Gastrocnemius medialis (tissue), 4 donors: Measurements from ENCODE around the gene ZNF804A. TPM values are rescaled to one million over a fixed set of nuclear protein-coding genes. Genes with fewer than 3 reads are reported as not detected.

Source experiments
- ATAC-seq, 2 donors: fragments of 150-250 bp; one replicate each; pipeline ENCODE4 v1.9.1; 2016
- DNase-seq, 2 donors: peaks; one replicate each; pipeline ENCODE4 v3.0.0-alpha.2; 2019
- H3K27ac ChIP-seq, 4 donors: fragments of 200-600 bp; sonication (generic); 1 replicate in 1 of 4; 2 replicates in 3 of 4; pipeline ENCODE4 v1.5.1; 2016 to 2018; ENCODE audit warnings: mild to moderate bottlenecking in 2 of 4, moderate library complexity in 1 of 4
- H3K27me3 ChIP-seq, 3 donors: fragments of 200-600 bp; sonication (generic) in 2 of 3; 1 replicate in 1 of 3; 2 replicates in 2 of 3; pipeline versions ENCODE4 v1.5.1 to v1.6.0; 2016 to 2019; ENCODE audit warnings: mild to moderate bottlenecking in 1 of 3, moderate library complexity in 1 of 3
- H3K36me3 ChIP-seq, 2 donors: fragments of 200-600 bp; sonication (generic) in 1 of 2; one replicate each; pipeline ENCODE4 v1.5.1; 2017 to 2018
- H3K4me1 ChIP-seq, 2 donors: fragments of 200-600 bp; sonication (generic) in 1 of 2; one replicate each; pipeline ENCODE4 v1.5.1; 2016 to 2017; ENCODE audit warnings: mild to moderate bottlenecking in 2 of 2
- H3K4me3 ChIP-seq, 4 donors: fragments of 200-600 bp; sonication (generic) in 3 of 4; 1 replicate in 1 of 4; 2 replicates in 3 of 4; pipeline ENCODE4 v1.5.1; 2016 to 2019; ENCODE audit warnings: mild to moderate bottlenecking in 2 of 4
- H3K9me3 ChIP-seq, 3 donors: fragments of 200-600 bp; sonication (generic) in 2 of 3; 1 replicate in 1 of 3; 2 replicates in 2 of 3; pipeline ENCODE4 v1.5.1; 2016 to 2019
- POLR2A ChIP-seq, 2 donors: fragments of 450-650 bp; IDR thresholded peaks; one replicate each; pipeline ENCODE4 v1.6.1; 2017; ENCODE audit warnings: antibody characterized with exemption in 2 of 2, mild to moderate bottlenecking in 2 of 2, moderate library complexity in 2 of 2
- in situ Hi-C, 4 donors: fragments of 200-750 bp; cut with MboI; loops; one replicate each; pipeline versions ENCODE4 v1.15.0 to v1.8.0; 2017; ENCODE audit warnings: low sequenced_read_pairs in 4 of 4
- intact Hi-C: fragments of 100-400 bp; cut with DNase I; formaldehyde crosslinking; loops from one replicate; pipeline ENCODE4 v1.15.1; 2023; ENCODE audit warnings: low total_unique reads
- total RNA-seq, 4 donors: library from RNA; depleted of rRNA; stranded (reverse); fragments of >200 nt; gene quantifications; one replicate each; pipeline versions ENCODE4 v1.1.0 to v1.2.3, GENCODE V29; 2016
- TF ChIP-seq, protein P1 (sequence below), 5 experiments: fragments of 450-650 bp in 3 of 5; fragments of 200-600 bp in 2 of 5; sonication (generic) in 2 of 5; IDR thresholded peaks in 4 of 5; conservative IDR thresholded peaks in 1 of 5; 1 replicate in 4 of 5; 2 replicates in 1 of 5; pipeline ENCODE4 v1.5.1; 2016 to 2019; ENCODE audit warnings: antibody characterized with exemption in 5 of 5, mild to moderate bottlenecking in 3 of 5, moderate library complexity in 3 of 5

ZNF804A gene
- total RNA-seq, 4 donors from 2014 or later = not detected

DNA sequence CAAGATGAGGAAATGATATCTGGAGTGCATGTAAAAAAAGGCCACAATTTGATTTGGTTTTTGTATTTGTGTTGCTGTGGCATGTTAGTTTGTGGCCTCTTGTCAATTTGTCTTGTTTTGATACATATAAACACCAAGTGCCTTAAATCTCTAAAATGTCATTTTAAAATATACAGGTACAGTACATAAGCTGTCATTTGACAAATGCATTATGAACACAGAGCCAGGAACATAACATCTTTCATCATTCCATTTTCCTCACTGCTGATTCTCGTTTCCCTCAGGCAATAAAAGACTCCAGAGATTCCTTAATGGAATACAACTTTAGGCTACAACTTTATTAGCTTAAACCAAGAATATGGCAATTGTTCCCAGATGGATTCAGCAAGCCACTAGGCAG lies 217.5 kb downstream of the ZNF804A start:
- H3K4me1 ChIP-seq = no peaks in the 10 kb centered on the region
- no peak for TF ChIP-seq POLR2A (IDR thresholded peaks at IDR 0.05)
- TF ChIP-seq, protein P1, sequence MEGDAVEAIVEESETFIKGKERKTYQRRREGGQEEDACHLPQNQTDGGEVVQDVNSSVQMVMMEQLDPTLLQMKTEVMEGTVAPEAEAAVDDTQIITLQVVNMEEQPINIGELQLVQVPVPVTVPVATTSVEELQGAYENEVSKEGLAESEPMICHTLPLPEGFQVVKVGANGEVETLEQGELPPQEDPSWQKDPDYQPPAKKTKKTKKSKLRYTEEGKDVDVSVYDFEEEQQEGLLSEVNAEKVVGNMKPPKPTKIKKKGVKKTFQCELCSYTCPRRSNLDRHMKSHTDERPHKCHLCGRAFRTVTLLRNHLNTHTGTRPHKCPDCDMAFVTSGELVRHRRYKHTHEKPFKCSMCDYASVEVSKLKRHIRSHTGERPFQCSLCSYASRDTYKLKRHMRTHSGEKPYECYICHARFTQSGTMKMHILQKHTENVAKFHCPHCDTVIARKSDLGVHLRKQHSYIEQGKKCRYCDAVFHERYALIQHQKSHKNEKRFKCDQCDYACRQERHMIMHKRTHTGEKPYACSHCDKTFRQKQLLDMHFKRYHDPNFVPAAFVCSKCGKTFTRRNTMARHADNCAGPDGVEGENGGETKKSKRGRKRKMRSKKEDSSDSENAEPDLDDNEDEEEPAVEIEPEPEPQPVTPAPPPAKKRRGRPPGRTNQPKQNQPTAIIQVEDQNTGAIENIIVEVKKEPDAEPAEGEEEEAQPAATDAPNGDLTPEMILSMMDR (IDR thresholded peaks at IDR 0.05 in 4 of 5, conservative IDR thresholded peaks at IDR 0.05 in 1 of 5) = no peak
- no peaks in the 10 kb centered on the region for H3K27me3 ChIP-seq
- in situ Hi-C loops (no loop called here), intact Hi-C loops (no loop called here)
- H3K36me3 ChIP-seq = no peaks in the 10 kb centered on the region
- no peaks in the 10 kb centered on the region for H3K9me3 ChIP-seq
- no peak overlapping the region for H3K4me3 ChIP-seq
- no peak for ATAC-seq
- DNase-seq = no peak
- H3K27ac ChIP-seq = no peak overlapping the region

DNA sequence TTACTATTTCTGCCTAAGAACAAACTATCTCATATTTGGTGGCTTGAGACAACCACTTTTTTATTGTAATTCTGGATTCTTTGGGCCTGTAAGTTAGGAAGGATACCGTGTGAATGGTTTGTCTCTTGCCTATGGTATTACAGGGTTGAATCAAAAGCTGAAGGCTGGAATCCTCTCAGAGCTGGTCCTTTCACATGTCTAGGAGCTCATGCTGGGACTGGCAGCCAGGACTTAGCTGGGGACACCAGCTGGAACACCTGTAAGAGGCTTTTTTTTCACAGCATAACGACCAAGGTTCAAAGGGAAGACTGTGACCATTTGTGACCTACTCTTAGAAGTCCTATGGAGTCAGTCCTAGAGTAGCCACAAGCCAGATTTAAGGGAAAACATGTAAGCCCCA lies 226.3 kb downstream of the ZNF804A start:
- H3K27ac ChIP-seq = no peak overlapping the region
- no peak for ATAC-seq
- no peaks in the 10 kb centered on the region for H3K27me3 ChIP-seq
- H3K4me3 ChIP-seq = no peak overlapping the region
- DNase-seq = no peak
- H3K4me1 ChIP-seq = no peaks in the 10 kb centered on the region
- no peaks in the 10 kb centered on the region for H3K36me3 ChIP-seq
- intact Hi-C loops = no loop called here
- TF ChIP-seq POLR2A (IDR thresholded peaks at IDR 0.05) = no peak
- TF ChIP-seq, protein P1 (IDR thresholded peaks at IDR 0.05 in 4 of 5, conservative IDR thresholded peaks at IDR 0.05 in 1 of 5) = no peak
- H3K9me3 ChIP-seq = no peaks in the 10 kb centered on the region
- in situ Hi-C loops = no loop called here

DNA sequence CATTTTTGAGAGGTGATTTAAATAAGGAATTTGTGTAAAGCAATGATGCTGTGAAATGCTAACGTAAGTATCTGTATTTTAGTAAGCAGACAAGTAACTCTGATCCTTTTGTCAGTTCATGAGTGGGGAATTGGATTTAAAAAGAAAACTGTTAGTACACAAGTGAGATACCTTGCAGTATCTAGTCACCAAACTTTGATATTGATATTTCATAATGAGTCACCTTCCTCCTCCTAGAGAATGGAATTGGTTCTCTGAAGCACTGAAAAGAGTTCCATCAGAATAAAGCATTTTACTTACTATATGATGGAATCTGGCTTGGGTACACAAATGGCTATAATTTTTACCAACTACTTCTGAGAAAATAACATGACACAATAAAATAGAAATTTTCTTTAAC lies 232.2 kb downstream of the ZNF804A start:
- in situ Hi-C loops (no loop called here), intact Hi-C loops (no loop called here)
- Histone ChIP-seq H3K4me3 (no peak overlapping the region), H3K36me3 (no peaks in the 10 kb centered on the region), H3K9me3 (no peaks in the 10 kb centered on the region), H3K27ac (no peak overlapping the region), H3K4me1 (no peaks in the 10 kb centered on the region), H3K27me3 (no peaks in the 10 kb centered on the region)
- TF ChIP-seq, protein P1 (IDR thresholded peaks at IDR 0.05 in 4 of 5, conservative IDR thresholded peaks at IDR 0.05 in 1 of 5) = no peak
- TF ChIP-seq POLR2A (IDR thresholded peaks at IDR 0.05) = no peak
- DNase-seq (no peak), ATAC-seq (no peak)

DNA sequence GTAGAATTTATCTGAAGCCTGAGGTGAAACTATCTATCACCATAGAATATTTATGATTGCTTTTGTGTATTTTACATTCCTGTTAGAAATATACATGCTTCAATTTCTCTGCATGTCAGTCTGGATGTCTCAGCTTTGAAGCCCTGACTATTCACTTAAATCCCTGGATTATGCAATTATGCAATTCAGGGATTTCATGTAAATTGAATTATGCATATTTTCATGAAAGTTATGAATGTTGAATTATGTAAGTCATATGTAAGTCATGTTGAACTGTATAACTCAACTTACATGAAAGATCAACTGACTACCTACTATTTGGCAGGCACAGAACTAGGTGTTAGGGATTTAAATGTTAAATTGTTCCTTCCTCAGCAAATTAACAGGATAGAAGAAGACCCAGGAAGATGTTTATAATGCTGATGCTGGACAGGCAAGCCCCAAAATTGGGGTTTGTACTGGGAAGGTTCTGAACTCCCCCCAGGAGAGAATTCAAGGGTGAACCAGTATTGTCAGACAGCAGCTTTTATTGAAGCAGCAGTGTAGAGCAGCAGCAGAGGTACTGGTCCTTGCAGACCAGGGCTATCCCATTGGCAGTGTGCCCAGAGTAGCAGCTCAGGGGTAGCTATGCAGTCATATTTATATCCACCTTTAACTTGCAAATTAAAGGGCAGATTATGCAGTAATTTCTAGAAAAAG lies 236.5 kb downstream of the ZNF804A start:
- TF ChIP-seq, protein P1 (IDR thresholded peaks at IDR 0.05 in 4 of 5, conservative IDR thresholded peaks at IDR 0.05 in 1 of 5) = no peak
- TF ChIP-seq POLR2A (IDR thresholded peaks at IDR 0.05) = no peak
- DNase-seq (no peak), ATAC-seq (no peak)
- no peaks in the 10 kb centered on the region for H3K9me3 ChIP-seq
- no peaks in the 10 kb centered on the region for H3K4me1 ChIP-seq
- in situ Hi-C loops (no loop called here), intact Hi-C loops (no loop called here)
- no peak overlapping the region for H3K27ac ChIP-seq
- H3K36me3 ChIP-seq = no peaks in the 10 kb centered on the region
- H3K4me3 ChIP-seq = no peak overlapping the region
- H3K27me3 ChIP-seq = no peaks in the 10 kb centered on the region

DNA sequence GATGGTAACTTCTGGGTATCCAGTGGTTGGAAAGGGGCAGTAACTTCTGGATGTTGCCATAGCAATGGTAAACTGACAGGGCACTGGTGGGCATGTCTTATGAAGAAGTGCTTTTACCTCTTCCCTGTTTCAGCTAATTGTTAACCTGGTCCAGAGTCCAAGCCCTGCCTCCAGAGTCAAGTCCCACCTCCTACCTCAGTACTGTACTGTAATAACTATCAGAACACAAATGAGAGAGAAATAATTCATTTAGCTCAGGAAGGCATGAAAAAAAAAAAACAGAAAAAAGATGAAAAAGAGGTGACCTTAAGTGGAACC lies 237.0 kb downstream of the ZNF804A start:
- Histone ChIP-seq H3K9me3 (no peaks in the 10 kb centered on the region), H3K27me3 (no peaks in the 10 kb centered on the region), H3K27ac (no peak overlapping the region), H3K4me3 (no peak overlapping the region), H3K36me3 (no peaks in the 10 kb centered on the region), H3K4me1 (no peaks in the 10 kb centered on the region)
- in situ Hi-C loops (no loop called here), intact Hi-C loops (no loop called here)
- ATAC-seq (no peak), DNase-seq (no peak)
- TF ChIP-seq POLR2A (IDR thresholded peaks at IDR 0.05) = no peak
- TF ChIP-seq, protein P1 (IDR thresholded peaks at IDR 0.05 in 4 of 5, conservative IDR thresholded peaks at IDR 0.05 in 1 of 5) = no peak
